Subcutaneous adipose tissue (tissue), 4 donors: ENCODE measurements around the gene TDRD12. TPM values are rescaled to one million over a fixed set of nuclear protein-coding genes. Genes with fewer than 3 reads are reported as not detected.

Source experiments
- total RNA-seq, 4 donors: library from RNA; depleted of rRNA; stranded (reverse); fragments of >200 nt; gene quantifications; one replicate each; pipeline ENCODE4 v1.1.0, GENCODE V29; 2016
- TF ChIP-seq, protein P1 (sequence below): fragments of 450-650 bp; IDR thresholded peaks from one replicate; pipeline ENCODE4 v1.5.1; 2016; ENCODE audit warnings: low read depth, mild to moderate bottlenecking, control low read depth, antibody characterized with exemption, moderate library complexity

The TDRD12 gene
- total RNA-seq, 4 donors from 2014 or later = 1.2 TPM; not detected in 3

DNA sequence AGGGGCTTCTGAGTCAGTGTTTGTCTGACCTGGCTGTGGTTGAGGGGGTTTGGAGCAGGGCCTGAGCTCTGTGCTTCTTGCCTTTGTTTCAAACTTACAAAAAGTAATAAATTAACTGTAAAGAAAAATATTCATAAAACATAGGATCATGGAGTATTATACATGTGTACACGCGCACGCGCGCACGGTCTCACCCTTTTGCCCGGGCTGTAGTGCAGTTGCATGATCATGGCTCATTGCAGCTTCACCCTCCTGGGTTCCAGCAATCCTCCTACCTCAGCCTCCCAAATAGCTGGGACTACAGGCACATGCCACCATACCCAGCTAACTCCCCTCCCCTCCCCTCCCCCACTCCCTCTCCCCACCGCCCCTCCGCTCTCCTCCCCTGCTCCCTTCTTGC, 23.5 kb downstream of the TDRD12 start:
- TF ChIP-seq, protein P1, sequence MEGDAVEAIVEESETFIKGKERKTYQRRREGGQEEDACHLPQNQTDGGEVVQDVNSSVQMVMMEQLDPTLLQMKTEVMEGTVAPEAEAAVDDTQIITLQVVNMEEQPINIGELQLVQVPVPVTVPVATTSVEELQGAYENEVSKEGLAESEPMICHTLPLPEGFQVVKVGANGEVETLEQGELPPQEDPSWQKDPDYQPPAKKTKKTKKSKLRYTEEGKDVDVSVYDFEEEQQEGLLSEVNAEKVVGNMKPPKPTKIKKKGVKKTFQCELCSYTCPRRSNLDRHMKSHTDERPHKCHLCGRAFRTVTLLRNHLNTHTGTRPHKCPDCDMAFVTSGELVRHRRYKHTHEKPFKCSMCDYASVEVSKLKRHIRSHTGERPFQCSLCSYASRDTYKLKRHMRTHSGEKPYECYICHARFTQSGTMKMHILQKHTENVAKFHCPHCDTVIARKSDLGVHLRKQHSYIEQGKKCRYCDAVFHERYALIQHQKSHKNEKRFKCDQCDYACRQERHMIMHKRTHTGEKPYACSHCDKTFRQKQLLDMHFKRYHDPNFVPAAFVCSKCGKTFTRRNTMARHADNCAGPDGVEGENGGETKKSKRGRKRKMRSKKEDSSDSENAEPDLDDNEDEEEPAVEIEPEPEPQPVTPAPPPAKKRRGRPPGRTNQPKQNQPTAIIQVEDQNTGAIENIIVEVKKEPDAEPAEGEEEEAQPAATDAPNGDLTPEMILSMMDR = no peak

DNA sequence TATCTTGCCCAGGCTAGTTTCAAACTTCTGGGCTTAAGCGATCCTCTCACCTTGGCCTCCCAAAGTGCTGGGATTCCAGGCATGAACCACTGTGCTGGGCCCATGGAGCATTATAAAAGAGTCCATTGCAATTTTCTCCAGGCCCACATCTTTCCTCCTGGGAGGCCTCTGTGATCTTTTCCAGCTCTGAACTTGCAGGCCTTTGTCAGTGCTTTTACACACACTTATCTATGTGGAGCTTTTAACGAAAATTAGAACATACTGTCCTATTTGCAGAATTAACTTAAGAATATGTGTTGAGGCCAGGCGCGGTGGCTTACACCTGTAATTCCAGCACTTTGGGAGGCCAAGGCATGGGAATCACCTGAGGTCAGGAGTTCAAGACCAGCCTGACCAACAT, 23.9 kb downstream of the TDRD12 start:
- TF ChIP-seq, protein P1 = no peak

DNA sequence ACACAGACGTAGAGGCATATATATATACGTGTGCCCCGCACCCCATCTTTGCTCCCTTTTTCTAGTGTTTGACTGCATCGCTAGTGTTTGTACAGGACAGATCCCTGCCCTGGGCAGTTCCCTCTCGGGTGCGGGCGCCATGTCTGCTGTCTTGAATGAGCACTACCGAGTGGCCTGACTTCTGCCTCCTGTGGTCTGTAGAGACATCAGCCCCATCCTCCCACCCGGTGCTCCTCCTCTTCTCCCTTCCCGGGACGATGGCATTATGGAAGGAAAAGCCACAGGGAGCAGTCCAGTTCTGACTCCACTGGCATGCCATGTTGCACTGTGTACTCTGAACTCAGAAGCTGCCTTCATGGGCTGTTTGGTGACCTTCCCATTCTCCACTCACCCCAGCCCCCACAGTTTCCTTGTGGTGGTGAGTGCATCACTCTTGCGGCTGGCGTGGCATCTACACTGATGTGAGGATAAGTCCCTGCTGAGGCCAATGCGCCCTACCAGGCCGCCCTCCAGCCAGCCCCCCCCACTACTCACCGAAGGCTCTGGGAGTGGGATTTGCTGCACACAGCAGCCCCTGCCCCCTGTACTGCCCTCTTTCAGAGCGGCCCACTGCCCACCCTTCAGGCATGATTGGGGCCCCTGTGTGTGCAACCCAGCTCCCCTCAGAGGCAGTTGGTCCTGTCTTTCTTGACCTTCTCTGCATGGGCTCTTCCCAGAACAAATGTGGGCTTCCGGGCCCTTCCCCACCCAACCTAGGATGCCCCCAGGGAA, 25.2 kb downstream of the TDRD12 start:
- TF ChIP-seq, protein P1 = no peak

DNA sequence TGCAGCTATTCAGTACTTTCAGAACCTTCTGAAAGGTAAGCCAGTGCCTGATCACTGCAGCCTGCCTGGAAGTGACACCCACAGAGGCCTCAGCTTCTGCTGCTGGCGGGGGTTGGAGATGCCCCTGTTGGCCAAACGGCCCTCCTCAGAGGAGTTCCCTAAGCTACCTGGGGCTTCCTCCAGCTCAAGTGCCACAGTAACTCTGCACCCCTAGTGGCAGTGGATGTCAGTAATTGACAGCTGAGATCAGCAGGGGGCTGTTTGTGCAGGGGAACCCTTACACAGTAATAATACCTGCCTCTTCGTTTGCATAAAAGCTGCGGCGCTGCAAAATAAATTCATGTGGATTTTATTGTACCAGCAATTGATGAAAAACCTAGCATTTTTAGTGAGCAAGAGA, 28.9 kb downstream of the TDRD12 start:
- TF ChIP-seq, protein P1 = no peak

DNA sequence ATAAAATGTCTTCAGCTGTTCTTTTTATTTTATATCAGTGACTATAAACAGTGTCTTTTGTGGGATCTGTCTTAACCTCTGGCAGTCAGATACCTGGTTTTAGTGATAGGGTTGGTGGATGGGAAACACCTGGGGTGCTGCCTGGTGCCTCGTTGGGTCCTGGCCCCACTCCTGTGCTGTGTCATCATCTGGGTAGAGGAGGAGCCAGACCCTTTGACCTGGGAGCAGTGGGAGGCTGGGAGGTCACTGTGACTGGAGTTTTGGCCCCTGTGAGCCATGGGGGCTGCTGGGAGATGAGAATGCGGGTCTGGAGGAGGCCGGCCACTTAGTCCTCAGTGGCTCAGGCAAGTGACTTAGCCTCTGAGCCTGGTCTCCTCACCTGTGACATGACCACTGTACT, 29.4 kb downstream of the TDRD12 start:
- TF ChIP-seq, protein P1 = no peak

DNA sequence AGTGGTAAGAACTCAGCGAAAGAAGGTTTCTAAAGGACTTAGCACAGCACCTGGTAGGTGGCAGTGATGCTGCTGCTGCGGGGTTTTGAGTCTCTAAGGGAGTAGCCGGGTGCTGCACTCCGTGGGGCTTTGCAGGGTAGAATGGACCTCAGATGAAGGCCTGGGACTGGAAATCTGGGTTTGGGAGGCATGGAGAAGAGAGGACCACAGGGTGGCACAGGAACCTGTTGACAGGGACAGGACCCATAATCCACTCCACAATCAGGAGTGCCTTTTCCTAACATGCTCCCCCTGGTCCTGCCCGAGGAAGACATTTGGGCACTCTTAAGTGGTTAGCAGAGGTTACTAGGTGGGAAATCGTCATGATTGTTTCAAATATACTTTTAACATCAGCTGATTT, 29.8 kb downstream of the TDRD12 start:
- TF ChIP-seq, protein P1 = no peak

DNA sequence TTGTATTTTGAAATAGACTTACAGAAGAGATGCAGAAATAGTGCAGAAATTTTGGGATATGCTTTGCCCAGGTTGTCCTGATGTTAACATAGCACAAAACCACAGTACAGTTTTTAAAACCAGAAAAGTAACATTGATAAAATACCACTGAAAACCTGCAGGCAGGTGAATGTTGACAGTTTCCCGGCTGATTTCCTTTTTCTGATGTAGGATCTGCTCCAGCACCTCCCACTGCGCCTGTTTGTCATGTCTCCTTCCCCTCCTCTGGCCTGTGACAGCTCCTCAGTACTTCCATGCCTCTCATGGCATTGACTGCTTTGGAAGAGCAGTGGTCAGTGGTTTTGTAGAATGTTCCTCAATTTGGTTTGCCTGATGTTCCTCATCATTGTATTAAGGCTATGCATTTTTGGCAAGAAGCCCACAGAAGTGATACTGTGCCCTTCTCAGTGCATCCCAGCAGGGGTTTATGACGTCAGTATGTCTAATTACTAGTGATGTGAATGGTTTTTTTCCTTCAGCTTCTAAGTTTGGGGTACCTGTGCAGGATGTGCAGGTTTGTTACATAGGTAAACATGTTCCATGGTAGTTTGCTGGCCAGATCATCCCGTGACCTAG, 31.0 kb downstream of the TDRD12 start:
- TF ChIP-seq, protein P1 = no peak
